Measurements from ENCODE around the gene NBEAL1.

GRCh38 chr2:203143391-203143790 is 128.7 kb downstream of the NBEAL1 start:
- TF ChIP-seq CTCF (IDR thresholded peaks at IDR 0.05 in 2 of 3, conservative IDR thresholded peaks at IDR 0.05 in 1 of 3; ENCODE audit: borderline replicate concordance in 1 of 3, insufficient read depth in 1 of 3, low read depth in 2 of 3, low read length in 2 of 3) (no peak), POLR2A (IDR thresholded peaks at IDR 0.05; ENCODE audit: borderline replicate concordance, extremely low read depth, insufficient read depth, insufficient read length) (no peak), RAD21 (IDR thresholded peaks at IDR 0.05; ENCODE audit: low read depth) (no peak), ELF1 (IDR thresholded peaks at IDR 0.05; ENCODE audit: borderline replicate concordance, low read depth) (no peak), FOSL1 (IDR thresholded peaks at IDR 0.05; ENCODE audit: low read depth) (no peak), EZH2 (IDR thresholded peaks at IDR 0.05) (no peak), YY1 (IDR thresholded peaks at IDR 0.05; ENCODE audit: extremely low read depth, insufficient replicate concordance, low read depth, low read length) (no peak), CEBPB (IDR thresholded peaks at IDR 0.05; ENCODE audit: low read depth) (no peak), POLR2AphosphoS5 (IDR thresholded peaks at IDR 0.05; ENCODE audit: low read depth, low read length) (no peak), EZH2phosphoT487 (IDR thresholded peaks at IDR 0.05; ENCODE audit: borderline replicate concordance) (no peak)
- TF ChIP-seq, protein P1, sequence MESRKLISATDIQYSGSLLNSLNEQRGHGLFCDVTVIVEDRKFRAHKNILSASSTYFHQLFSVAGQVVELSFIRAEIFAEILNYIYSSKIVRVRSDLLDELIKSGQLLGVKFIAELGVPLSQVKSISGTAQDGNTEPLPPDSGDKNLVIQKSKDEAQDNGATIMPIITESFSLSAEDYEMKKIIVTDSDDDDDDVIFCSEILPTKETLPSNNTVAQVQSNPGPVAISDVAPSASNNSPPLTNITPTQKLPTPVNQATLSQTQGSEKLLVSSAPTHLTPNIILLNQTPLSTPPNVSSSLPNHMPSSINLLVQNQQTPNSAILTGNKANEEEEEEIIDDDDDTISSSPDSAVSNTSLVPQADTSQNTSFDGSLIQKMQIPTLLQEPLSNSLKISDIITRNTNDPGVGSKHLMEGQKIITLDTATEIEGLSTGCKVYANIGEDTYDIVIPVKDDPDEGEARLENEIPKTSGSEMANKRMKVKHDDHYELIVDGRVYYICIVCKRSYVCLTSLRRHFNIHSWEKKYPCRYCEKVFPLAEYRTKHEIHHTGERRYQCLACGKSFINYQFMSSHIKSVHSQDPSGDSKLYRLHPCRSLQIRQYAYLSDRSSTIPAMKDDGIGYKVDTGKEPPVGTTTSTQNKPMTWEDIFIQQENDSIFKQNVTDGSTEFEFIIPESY (IDR thresholded peaks at IDR 0.05; ENCODE audit: extremely low read depth, insufficient replicate concordance, low read length) = no peak

All from HCT116 (cell line).